GM08714 (cell line): ENCODE measurements around the gene RBFOX1.

Experiments
- H3K4me3 ChIP-seq: fragments of 200-500 bp; sonication (Bioruptor generic); 2 replicates; pipeline ENCODE4 v1.5.1; 2014; ENCODE audit warnings: mild to moderate bottlenecking, low read length, inconsistent platforms
- ZNF274 ChIP-seq: IDR thresholded peaks from 2 replicates; pipeline ENCODE4 v1.6.1; 2012; ENCODE audit warnings: mild to moderate bottlenecking, low read depth, low read length

The RBFOX1 gene

DNA sequence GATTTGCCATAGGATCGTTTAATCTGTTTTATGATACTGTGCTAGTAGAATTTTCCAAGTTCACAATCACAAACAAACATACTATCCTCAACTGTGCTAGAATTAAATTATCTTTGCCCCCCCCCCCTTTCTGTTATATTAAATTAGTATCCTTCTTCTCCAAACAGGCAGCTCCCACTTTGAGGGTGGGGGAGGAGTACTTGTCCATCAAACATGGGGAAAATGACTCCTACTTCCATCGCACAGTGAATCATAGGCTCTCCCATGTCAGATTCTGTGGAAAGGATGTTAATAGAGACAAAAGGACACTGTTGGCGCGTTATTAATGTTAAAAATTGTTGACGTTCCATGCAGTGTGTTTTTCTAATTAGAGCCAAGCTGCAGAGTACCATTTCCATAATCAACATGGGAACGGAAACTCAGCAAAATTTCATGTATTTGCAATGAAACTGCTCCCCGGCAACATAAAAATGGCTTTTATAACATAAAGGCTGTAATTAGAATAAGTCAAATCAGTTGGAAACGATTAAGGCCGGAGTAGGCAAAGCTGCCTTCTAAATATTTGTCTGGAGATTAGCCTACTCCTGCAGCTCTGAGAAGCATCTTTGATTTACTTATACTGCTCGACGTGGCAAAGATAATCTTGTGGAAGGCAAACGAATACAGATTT, 104.6 kb downstream of the RBFOX1 start:
- TF ChIP-seq ZNF274 = no peak
- H3K4me3 ChIP-seq = no peak overlapping the region

DNA sequence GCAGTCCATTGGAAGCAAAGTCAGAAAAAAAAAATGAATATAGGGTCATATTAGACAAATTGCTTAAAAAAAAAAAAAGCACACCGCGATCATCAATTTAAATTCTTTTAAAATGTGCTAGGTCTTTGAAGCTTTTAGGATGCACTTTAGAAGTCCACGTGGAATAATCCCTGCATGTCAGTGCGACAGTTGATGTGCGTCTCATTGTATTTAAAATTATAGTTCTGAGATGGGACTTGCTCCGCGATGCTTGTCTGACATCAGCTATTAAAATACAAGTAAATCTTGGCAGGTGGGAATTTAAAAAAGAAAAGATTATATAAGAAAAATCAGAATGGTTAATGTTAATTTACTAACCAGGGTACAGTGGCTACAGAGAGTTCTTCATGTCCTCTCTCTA, 105.2 kb downstream of the RBFOX1 start:
- no peak for TF ChIP-seq ZNF274
- no peak overlapping the region for H3K4me3 ChIP-seq

DNA sequence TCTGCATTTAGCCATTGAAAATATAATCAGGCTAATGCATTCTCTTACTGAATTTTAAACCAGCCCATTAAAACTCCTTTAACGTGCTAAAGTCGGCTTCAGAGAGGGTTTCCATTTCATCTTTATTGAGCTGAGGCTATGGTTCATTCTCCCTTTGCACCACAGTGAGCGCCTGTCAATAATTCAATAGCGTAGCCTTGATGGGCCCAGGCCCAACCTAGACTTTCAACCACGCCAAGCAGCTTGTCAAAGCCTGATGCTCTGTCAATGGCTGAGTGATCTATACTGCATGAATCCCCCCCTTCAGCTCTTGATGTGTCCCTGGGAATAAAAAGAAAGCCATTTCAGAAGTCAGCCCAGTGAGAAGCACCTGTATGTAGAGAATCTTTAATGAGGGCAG, 106.0 kb downstream of the RBFOX1 start:
- TF ChIP-seq ZNF274 = no peak
- H3K4me3 ChIP-seq = no peak overlapping the region

DNA sequence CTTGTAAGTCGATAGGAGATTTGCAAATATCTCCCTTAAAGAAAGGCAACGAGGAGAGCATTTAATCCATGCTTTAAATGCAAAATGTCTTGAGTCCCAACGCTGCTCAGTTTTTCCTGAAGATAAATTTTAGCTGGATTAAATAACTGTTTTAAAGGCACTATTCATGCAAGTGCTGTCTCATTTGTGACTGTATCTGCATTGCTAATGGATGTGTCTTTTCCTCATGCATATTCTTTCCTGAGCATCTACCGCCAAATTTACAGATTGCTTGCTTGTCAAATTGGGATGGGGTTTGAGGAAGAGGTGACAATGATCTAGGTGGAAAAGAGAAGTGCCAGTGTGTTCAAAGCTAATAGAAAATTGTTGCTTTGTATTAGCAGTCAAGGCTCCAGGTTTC, 106.9 kb downstream of the RBFOX1 start:
- TF ChIP-seq ZNF274 = no peak
- H3K4me3 ChIP-seq = no peak overlapping the region

DNA sequence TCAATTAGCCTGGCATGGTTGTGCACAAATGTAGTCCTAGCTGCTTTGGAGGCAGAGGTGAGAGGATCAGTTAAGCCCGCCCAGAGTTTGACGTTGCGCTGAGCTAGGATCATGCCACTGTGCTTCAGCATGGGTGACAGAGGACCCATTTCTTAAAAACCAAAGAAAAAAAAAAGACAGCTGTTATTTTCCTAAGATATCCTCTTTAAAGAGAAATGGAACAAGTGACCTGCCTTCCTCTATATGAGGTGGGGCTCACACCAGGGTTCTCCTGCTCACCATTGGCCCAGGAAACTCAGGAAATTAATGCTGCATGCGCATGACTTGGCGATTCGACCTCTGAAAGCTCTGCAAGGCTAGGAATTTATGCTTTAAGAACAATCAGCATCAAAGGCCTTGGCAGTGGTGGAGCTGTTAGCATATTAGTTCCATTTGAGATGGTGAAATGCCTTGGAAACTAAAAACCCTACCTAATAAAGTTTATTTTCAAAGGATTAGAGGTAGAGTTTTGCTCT, 108.3 kb downstream of the RBFOX1 start:
- no peak overlapping the region for H3K4me3 ChIP-seq
- TF ChIP-seq ZNF274 = no peak

DNA sequence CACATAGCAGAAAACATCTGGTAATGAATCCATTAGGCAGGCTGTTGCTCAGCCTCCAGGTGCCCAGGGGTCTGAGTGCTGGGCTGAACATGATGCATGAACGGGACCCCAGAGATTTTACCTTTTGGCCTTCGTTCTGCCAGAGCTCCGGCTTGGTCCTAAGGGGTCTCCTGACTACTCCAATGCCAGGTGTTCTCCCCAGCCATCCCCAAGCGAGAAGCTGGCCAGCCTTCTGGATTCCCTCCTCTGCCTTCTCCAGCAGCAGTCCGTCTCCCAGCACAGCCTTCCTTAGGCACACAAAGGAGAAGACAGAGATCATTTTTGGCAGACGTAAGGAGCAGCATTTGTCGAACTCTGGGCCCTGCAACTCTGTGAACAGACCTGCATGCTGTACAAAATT, 109.4 kb downstream of the RBFOX1 start:
- no peak for TF ChIP-seq ZNF274
- H3K4me3 ChIP-seq = no peak overlapping the region

DNA sequence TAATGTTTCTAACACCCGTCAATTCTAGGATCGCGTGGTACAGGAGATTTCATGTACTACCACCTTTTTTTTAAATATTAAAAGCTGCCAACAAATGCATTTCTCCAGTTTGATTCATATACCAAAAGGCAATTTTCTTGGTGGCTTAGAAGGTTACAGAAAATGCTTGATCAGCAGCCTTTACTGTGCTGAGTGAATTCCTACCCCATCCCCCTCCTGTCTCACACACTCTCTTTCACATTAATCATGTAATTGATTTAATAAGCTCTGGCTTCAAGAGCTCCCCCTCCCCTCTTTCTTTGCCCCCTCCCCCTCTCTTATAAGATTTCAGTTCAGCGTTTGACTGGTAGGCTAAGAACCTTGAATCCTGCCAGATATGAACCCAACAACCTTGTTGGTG, 110.5 kb downstream of the RBFOX1 start:
- no peak overlapping the region for H3K4me3 ChIP-seq
- TF ChIP-seq ZNF274 = no peak

DNA sequence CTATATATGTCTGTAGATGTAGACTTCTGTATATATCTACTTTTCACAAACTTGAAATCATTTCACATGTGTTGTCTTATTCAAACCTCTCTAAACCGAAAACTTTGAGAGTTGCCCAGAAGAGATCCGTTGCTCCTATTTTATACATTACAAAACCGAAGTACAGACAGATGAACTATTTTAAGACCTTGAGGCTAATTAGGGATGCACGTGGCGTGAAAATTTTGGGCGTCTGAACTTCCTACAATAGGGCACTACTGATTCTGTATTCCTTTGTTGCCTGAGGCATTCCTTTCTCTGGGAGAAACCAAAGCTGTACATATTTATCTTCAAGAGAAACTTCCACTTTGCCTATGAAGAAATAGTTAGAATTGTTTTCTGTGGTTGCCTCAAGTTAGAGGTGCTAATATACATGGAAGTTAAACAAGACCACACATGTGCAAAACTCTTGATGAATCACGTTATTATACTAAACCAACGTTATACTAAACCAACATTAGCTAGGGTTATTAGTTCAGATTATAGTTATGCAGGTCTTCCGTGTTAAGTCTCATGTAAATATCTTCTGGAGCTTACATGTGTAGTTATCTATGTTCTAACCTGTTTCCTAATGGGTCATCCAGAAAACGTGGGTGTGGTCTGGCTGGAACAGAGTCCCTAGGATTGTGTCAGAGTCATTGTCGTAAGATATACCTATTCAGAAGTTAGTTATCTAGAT, 111.2 kb downstream of the RBFOX1 start:
- no peak for TF ChIP-seq ZNF274
- H3K4me3 ChIP-seq = no peak overlapping the region

DNA sequence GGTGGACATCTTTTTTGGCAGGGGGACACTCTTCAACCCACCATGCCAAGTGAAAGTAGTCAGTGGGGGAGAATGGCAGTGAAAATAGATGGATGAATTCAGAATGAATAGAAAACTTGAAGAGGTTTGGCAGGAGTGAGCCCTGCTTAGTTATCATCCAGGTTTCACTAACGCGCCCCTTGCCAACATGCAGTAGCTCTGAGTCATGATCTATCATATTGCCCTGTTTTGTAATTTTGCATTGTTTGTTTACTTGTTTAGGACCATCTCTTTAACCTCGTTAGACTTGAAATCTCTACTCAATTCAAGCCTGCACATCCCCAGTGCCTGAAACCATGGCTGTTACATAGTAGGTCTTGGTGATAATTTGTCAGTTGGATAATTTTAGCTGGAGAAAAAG, 116.7 kb downstream of the RBFOX1 start:
- no peak overlapping the region for H3K4me3 ChIP-seq
- TF ChIP-seq ZNF274 = no peak

DNA sequence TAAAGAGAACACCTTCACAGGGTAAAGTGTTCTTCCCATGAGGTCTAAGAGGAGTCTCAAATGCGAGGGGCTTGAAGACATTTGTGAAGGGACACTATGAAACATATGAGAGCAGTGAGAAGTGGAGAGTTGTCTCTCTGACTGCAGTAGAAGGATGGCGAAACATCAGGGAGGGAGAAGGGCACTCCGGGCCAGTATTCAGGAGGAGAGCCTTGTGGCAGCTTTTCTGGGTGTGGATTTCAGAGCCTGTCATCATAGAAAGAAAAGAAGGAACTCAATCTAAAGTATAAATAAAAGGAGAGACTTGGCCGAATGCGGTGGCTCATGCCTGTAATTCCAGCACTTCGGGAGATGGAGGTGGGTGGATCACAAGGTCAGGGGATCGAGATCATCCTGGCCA, 117.2 kb downstream of the RBFOX1 start:
- no peak for TF ChIP-seq ZNF274
- H3K4me3 ChIP-seq = no peak overlapping the region

DNA sequence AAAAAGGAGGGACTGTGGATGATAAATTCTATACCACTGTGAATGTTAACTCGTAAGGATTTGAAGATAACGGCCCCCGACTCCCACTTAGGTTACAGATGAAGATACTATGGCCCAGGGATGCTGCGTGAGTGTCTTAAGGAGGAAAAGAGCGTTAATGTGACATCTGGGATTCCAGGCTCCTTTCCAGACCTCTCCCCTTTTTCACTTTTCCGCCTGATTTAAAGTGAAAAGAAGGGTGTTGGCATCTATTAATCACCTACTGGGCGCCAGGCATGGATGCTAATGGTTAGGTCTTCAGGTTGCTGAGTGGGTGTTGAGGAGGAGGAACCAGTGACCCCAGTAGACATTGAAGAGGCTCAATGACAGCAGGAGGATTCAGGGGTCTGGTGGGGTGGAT, 117.8 kb downstream of the RBFOX1 start:
- no peak for TF ChIP-seq ZNF274
- H3K4me3 ChIP-seq = no peak overlapping the region

DNA sequence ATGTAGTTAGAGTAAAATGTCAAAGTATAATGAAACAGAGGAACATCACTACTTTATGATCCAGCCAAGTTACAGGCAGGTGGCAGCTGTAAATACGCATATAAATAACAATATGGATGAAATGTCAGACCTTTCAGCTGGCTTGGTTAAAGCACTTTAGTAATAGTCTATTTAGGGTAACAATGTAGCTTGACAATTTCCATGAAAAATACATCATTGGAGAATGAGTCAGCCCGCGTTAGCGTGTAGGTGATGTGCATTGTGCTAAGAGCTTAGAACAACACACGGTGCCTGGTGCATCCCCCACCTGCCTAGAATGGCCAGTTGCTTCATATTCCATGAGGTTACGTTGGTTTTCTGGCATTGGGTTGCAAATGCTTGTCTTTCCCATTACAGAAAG, 119.4 kb downstream of the RBFOX1 start:
- H3K4me3 ChIP-seq = no peak overlapping the region
- no peak for TF ChIP-seq ZNF274

DNA sequence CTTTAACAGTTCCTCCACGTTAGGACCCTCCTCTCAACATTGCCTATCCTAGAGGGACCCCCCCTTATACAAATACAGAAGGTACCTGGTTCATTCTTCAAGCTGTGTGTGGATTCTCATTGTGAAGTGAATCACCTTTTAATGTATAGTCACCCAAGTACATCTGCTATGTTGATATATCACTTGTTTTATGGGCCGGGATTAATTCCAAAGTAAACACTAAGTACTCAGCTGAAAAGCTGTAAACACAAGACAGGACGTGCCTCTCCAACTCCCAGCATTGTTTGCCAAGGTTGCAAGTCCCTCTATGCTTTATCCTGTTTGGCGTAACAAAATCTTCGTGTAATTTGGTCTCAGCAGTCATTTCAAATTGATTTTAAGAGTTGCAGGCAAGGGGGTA, 123.6 kb downstream of the RBFOX1 start:
- no peak for TF ChIP-seq ZNF274
- H3K4me3 ChIP-seq = no peak overlapping the region

DNA sequence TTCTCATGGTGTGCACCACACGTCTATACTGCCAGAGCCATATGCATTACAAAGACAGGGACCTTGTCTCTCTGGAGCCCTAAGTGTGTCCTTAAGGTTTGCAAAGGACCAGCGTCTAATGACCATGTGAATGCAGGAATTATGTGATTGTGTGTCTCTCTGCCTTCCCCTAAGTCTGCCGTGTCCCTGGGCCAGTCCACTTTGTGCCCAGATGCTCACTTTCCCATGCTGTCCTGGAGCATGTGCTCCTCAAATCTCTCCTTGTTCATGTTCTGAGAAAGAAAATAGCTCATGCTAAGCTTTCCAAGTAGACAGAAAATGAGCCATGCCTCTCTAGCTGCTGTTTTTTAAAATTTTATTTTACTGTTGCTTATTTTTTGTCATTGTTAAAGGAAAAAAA, 125.5 kb downstream of the RBFOX1 start:
- no peak overlapping the region for H3K4me3 ChIP-seq
- no peak for TF ChIP-seq ZNF274

DNA sequence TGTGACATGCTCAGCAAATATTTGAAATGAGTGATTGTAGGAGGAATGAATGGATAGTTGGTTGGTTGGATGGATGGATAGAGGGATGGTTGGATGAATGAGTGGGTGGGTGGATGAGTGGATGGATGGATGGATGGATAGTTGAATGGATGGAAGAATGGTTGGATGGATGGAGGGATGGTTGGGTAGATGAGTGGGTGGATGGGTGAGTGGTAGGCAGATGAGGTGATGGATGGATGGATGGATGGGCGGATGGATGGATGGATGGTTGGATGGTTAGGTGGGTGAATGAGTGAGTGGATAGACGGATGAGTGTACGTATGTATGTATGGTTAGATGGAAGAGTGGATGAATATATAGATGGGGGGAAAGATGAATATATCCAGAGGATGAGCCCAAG, 137.7 kb downstream of the RBFOX1 start:
- no peak overlapping the region for H3K4me3 ChIP-seq
- TF ChIP-seq ZNF274 = no peak
